ENCODE results near the gene UGT1A9. TPM values are rescaled to one million over a fixed set of nuclear protein-coding genes. Genes with fewer than 3 reads are reported as not detected.

The UGT1A9 gene
- total RNA-seq, 1 donor from 2014 or later, result not detected

DNA sequence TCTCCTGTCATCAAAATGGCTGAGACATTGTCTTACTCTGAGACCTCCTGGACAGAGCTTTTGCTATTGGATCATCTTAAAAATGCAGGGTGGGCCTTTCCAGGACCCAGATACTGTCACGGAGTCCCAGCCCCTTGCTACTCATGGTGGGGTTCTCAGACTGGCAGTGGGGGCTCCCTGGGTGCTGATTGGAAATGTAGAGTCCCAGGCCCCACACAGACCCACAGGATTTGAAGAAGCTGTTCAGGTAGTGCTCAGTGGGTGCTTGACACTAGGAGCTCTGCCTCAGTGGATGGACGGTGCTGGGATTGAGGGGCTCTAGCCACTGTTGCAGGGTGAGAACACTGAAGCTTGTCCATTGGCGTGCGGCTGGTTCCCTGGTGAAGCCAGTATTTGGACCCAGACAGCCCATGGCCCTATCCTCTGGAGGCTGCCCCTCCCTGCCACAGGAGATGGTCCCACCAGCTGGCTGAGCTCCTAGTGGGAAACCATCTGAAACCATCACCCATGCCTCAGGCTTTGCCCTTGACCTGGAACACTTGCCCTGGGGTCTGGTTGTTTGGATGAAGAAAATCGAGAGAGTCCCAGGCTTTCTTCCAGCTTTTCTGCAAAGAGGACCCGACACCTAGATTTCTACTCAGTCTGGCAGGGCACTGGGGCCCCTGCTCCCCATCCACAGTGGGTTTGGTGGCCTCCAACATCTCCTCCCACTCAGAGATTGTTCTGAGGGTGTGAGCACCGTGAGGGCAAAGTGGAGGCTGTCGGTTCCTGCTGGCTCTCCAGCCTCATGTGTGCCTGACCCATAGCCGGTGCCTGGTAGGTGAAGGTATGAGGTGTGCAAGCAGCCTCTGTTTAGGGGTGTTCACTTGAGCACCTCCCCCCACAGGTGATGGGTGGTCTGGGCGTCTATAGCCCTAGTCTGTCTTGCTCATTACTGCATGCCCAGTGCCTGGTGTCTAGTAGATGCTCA, 136.6 kb downstream of the UGT1A9 start:
- POLR2A ChIA-PET, result no interaction called here
- TF ChIP-seq, protein P1, sequence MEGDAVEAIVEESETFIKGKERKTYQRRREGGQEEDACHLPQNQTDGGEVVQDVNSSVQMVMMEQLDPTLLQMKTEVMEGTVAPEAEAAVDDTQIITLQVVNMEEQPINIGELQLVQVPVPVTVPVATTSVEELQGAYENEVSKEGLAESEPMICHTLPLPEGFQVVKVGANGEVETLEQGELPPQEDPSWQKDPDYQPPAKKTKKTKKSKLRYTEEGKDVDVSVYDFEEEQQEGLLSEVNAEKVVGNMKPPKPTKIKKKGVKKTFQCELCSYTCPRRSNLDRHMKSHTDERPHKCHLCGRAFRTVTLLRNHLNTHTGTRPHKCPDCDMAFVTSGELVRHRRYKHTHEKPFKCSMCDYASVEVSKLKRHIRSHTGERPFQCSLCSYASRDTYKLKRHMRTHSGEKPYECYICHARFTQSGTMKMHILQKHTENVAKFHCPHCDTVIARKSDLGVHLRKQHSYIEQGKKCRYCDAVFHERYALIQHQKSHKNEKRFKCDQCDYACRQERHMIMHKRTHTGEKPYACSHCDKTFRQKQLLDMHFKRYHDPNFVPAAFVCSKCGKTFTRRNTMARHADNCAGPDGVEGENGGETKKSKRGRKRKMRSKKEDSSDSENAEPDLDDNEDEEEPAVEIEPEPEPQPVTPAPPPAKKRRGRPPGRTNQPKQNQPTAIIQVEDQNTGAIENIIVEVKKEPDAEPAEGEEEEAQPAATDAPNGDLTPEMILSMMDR (IDR thresholded peaks at IDR 0.05), result no peak
- intact Hi-C loops (cut with micrococcal nuclease), result no loop called here
- no peak overlapping the region for H3K27ac Mint-ChIP-seq
- H3K27me3 Mint-ChIP-seq, result peaks cover 9% of the 10 kb centered on the region
- no peaks in the 10 kb centered on the region for H3K36me3 Mint-ChIP-seq (ENCODE audit: low read depth)
- H3K4me3 Mint-ChIP-seq, result no peak overlapping the region
- no peaks in the 10 kb centered on the region for H3K9me3 Mint-ChIP-seq
- no peaks in the 10 kb centered on the region for H3K4me1 Mint-ChIP-seq
- CTCF ChIA-PET, result no interaction called here
- ATAC-seq (ENCODE audit: low read depth), result no peak
- DNase-seq, result peak; percentile 5

DNA sequence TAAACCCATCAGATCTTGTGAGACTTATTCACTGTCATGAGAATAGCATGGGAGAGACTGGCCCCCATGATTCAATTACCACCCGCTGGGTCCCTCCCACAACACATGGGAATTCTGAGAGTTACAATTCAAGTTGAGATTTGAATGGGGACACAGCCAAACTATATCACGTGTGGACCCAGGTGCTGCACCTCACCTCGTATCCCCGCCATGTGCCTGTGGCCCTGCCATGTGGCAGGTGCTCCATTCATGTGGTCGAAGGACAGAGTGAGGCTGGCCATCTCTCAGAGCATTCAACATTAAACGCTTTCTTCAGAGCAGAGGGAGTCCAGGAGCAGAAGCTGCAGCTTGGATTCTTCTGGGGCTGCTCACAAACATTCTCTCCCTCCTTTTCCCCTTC, 138.7 kb downstream of the UGT1A9 start:
- DNase-seq (peak; percentile 1), ATAC-seq (ENCODE audit: low read depth) (no peak)
- H3K27ac Mint-ChIP-seq, result no peak overlapping the region
- no peak overlapping the region for H3K4me3 Mint-ChIP-seq
- CTCF ChIA-PET, result no interaction called here
- peaks cover 6% of the 10 kb centered on the region for H3K27me3 Mint-ChIP-seq
- TF ChIP-seq, protein P1 (IDR thresholded peaks at IDR 0.05), result no peak
- no peaks in the 10 kb centered on the region for H3K36me3 Mint-ChIP-seq (ENCODE audit: low read depth)
- intact Hi-C loops (cut with micrococcal nuclease), result no loop called here
- no peaks in the 10 kb centered on the region for H3K9me3 Mint-ChIP-seq
- H3K4me1 Mint-ChIP-seq, result no peaks in the 10 kb centered on the region
- POLR2A ChIA-PET, result no interaction called here

DNA sequence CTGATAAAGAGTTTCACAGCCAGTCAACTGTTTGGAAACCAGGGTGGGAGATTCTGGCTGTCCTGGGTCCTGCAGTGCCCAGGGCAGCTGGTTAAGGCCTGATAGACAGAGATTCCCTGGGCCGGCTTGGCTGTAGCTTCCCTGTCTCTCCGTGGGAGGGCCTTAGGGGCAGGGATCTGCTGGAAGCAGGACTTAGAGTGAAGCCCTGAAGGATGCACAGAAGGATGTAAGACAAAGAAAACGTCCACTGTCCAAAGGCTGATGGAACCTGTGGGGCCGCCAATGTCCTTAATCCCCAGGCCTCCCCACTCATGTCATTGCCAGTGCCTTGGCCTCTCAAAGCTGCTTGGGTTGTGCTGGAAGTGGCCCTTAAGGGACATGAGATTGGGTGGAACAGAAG, 139.4 kb downstream of the UGT1A9 start:
- TF ChIP-seq, protein P1 (IDR thresholded peaks at IDR 0.05), result no peak
- no peak for DNase-seq
- no peak for ATAC-seq (ENCODE audit: low read depth)
- POLR2A ChIA-PET, result no interaction called here
- H3K27ac Mint-ChIP-seq, result no peak overlapping the region
- peaks cover 9% of the 10 kb centered on the region for H3K27me3 Mint-ChIP-seq
- H3K9me3 Mint-ChIP-seq, result no peaks in the 10 kb centered on the region
- no peaks in the 10 kb centered on the region for H3K36me3 Mint-ChIP-seq (ENCODE audit: low read depth)
- CTCF ChIA-PET, result no interaction called here
- H3K4me1 Mint-ChIP-seq, result no peaks in the 10 kb centered on the region
- H3K4me3 Mint-ChIP-seq, result no peak overlapping the region
- intact Hi-C loops (cut with micrococcal nuclease), result no loop called here

DNA sequence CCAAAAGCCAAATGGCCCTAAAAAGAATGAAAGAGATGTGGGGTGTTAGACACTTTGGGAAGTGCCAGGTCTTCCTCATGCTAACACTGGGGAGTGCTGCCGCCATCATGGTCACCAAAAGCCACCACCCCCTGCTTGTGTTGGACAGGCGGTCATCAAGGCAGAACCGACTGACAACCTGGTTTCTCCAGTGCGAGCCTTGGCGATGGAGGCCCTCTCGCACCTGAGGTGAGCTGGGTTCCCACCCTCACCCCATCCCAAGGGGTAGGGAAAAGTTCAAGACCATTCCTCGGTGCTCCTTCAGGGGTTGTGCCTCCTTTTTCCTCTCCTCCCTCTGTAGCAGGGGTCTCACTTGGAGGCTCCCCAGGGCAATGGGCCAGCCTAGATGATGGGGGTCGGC, 140.0 kb downstream of the UGT1A9 start:
- ATAC-seq (ENCODE audit: low read depth), result no peak
- POLR2A ChIA-PET, result no interaction called here
- H3K36me3 Mint-ChIP-seq (ENCODE audit: low read depth), result no peaks in the 10 kb centered on the region
- H3K27me3 Mint-ChIP-seq, result peaks cover 15% of the 10 kb centered on the region
- no peaks in the 10 kb centered on the region for H3K4me1 Mint-ChIP-seq
- TF ChIP-seq, protein P1 (IDR thresholded peaks at IDR 0.05), result no peak
- intact Hi-C loops (cut with micrococcal nuclease), result no loop called here
- H3K9me3 Mint-ChIP-seq, result no peaks in the 10 kb centered on the region
- CTCF ChIA-PET, result no interaction called here
- peak; percentile 7 for DNase-seq
- H3K4me3 Mint-ChIP-seq, result no peak overlapping the region
- no peak overlapping the region for H3K27ac Mint-ChIP-seq

DNA sequence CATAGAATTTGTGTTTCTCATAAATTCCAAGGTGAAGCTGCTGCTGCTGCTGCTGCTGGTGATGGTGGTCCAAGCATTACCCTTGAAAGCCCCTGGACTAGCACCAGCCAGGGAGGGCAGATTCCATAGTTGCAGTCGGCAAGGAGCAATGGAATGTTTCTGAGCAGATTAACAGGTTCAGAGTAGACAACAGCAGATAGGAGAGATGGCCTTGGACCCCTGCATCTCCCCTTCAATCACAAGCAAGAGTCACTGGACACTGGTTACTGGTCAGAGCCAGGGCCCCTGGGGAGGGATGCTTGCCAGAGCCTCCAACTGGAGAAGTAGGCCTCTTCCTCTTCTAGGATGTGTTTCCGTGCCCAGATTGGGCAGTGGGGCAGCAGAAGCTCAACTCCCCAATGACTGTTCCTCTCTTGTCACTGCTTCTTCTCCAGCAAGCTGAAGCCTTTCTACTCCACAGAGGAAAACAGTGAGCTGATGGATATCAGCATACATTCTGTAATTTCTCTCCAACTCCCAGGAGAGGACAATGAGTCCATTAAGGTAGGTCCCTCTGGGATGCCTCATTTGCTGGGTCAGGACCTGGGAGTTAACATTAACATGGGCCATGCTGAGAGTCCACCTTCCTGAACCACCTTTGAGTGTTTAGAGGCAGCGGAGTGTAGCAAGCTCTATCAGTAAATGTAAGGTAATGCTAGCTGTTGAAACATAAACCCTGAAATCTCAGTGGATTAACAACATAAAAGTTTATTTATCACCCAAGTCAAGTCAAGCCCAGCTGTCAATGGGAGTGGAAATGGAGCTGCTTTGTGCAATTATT, 141.7 kb downstream of the UGT1A9 start:
- ChIA-PET CTCF (no interaction called here), POLR2A (no interaction called here)

More for the DNA sequence above, 141.7 kb downstream of the UGT1A9 start:
- Mint-ChIP-seq H3K9me3 (no peaks in the 10 kb centered on the region), H3K27ac (no peak overlapping the region), H3K4me1 (no peaks in the 10 kb centered on the region), H3K4me3 (no peak overlapping the region), H3K36me3 (ENCODE audit: low read depth) (no peaks in the 10 kb centered on the region), H3K27me3 (peaks cover 20% of the 10 kb centered on the region)
- TF ChIP-seq, protein P1 (IDR thresholded peaks at IDR 0.05), result no peak
- DNase-seq (no peak), ATAC-seq (ENCODE audit: low read depth) (no peak)
- intact Hi-C loops (cut with micrococcal nuclease), result no loop called here

All from activated B cell treated with CpG ODN at 0.5 μM for 24 hours (primary cell).